HCT116 (cell line): ENCODE data around the gene CARD10. TPM values are rescaled to one million over a fixed set of nuclear protein-coding genes. Genes with fewer than 3 reads are reported as not detected.

Source experiments
- ATAC-seq: fragments of 200-7000 bp; cut with Tn5 transposase; 2 replicates; pipeline ENCODE4 v1.9.1; 2020; ENCODE audit warnings: mild to moderate bottlenecking, moderate library complexity
- BruUV-seq: library from RNA; stranded (reverse); fragments of 400-500 nt; replicated peaks from 2 replicates; lab custom pipeline; 2021; lab: Mats Ljungman, UMichigan
- CTCF ChIA-PET: fragments of 300-600 bp; sonication (Branson Sonifier 250); formaldehyde crosslinking; loops from one replicate; lab custom pipeline; 2021; ENCODE audit warnings: antibody characterized with exemption; lab: Charles Lee
- POLR2A ChIA-PET: fragments of 300-600, 350-600 bp; sonication (Branson Sonifier 250); formaldehyde crosslinking; loops from one replicate; lab custom pipeline; 2021; ENCODE audit warnings: antibody characterized with exemption; lab: Charles Lee
- RAD21 ChIA-PET, 2 experiments: fragments of 300-600 bp; sonication (Branson Sonifier 250); formaldehyde crosslinking; loops; one replicate each; lab custom pipeline; 2023; ENCODE audit warnings: low total read pairs in 2 of 2; ENCODE audit not compliant: uncharacterized antibody in 2 of 2, unreplicated experiment in 2 of 2, low non-redundant PET in 1 of 2; lab: Charles Lee
- DNase-seq: peaks from one replicate; pipeline ENCODE4 v3.0.0-alpha.2; 2010; ENCODE audit warnings: low read depth, low spot score
- H2AFZ ChIP-seq: fragments of 200-600 bp; shearing (Covaris generic), sonication (generic); 2 replicates; pipeline ENCODE4 v1.6.1; 2017; ENCODE audit warnings: low read depth, mixed run types, mixed read lengths, antibody characterized with exemption, low read length; ENCODE audit not compliant: poor library complexity, severe bottlenecking
- H3K27ac ChIP-seq: 2 replicates; pipeline ENCODE4 v1.5.1; 2012; ENCODE audit warnings: low read depth, low read length
- H3K27me3 ChIP-seq: fragments of 200-600 bp; sonication (generic); 2 replicates; pipeline ENCODE4 v1.6.1; 2016; ENCODE audit warnings: mixed run types, low read length, mixed read lengths; ENCODE audit not compliant: insufficient read depth
- H3K36me3 ChIP-seq, 2 experiments: fragments of 200-500 bp in 1 of 2; fragments of 200-600 bp in 1 of 2; sonication (Bioruptor generic) in 1 of 2; sonication (generic) in 1 of 2; 2 replicates each; pipeline versions ENCODE4 v1.5.1 to v1.6.1; 2014 to 2016; ENCODE audit warnings: low read length in 2 of 2, inconsistent platforms in 1 of 2, mixed read lengths in 1 of 2, mixed run types in 1 of 2; ENCODE audit not compliant: insufficient read depth in 2 of 2, control insufficient read depth in 1 of 2
- H3K4me1 ChIP-seq, 2 experiments: fragments of 200-600 bp in 1 of 2; sonication (generic) in 1 of 2; 2 replicates each; pipeline versions ENCODE4 v1.5.1 to v1.6.1; 2012 to 2017; ENCODE audit warnings: low read length in 2 of 2, inconsistent platforms in 1 of 2, mild to moderate bottlenecking in 1 of 2, mixed read lengths in 1 of 2, mixed run types in 1 of 2, moderate library complexity in 1 of 2; ENCODE audit not compliant: insufficient read depth in 2 of 2, control insufficient read depth in 1 of 2
- H3K4me2 ChIP-seq: fragments of 200-600 bp; sonication (generic); 2 replicates; pipeline ENCODE4 v1.6.1; 2017; ENCODE audit warnings: mixed run types, low read length, mixed read lengths
- H3K4me3 ChIP-seq, 2 experiments: fragments of 200-600 bp in 1 of 2; sonication (generic) in 1 of 2; replicated peaks in 1 of 2; 2 replicates each; pipeline ENCODE4 v1.5.1; 2011 to 2016; ENCODE audit warnings: low read length in 2 of 2, control low read depth in 1 of 2, low read depth in 1 of 2, mild to moderate bottlenecking in 1 of 2, mixed read lengths in 1 of 2, mixed run types in 1 of 2
- H3K79me2 ChIP-seq: fragments of 200-600 bp; sonication (generic); 2 replicates; pipeline ENCODE4 v1.6.1; 2017; ENCODE audit warnings: mild to moderate bottlenecking, mixed run types, low read length, moderate library complexity, mixed read lengths; ENCODE audit not compliant: insufficient read depth
- H3K9ac ChIP-seq: fragments of 200-600 bp; sonication (generic); 2 replicates; pipeline ENCODE4 v1.6.1; 2016; ENCODE audit warnings: low read length, mixed read lengths
- H3K9me2 ChIP-seq: fragments of 200-600 bp; sonication (generic), shearing (Covaris generic); 2 replicates; pipeline ENCODE4 v1.6.1; 2017; ENCODE audit warnings: mixed run types, mild to moderate bottlenecking, moderate library complexity; ENCODE audit not compliant: insufficient read depth
- H3K9me3 ChIP-seq, 2 experiments: fragments of 200-500 bp in 1 of 2; fragments of 200-600 bp in 1 of 2; sonication (Bioruptor generic) in 1 of 2; sonication (generic) in 1 of 2; 2 replicates each; pipeline ENCODE4 v1.6.1; 2014 to 2017; ENCODE audit warnings: low read length in 2 of 2, mixed read lengths in 2 of 2, inconsistent platforms in 1 of 2, low read depth in 1 of 2, mild to moderate bottlenecking in 1 of 2, mixed run types in 1 of 2, moderate library complexity in 1 of 2; ENCODE audit not compliant: control insufficient read depth in 1 of 2, insufficient read depth in 1 of 2
- H4K20me1 ChIP-seq: fragments of 200-600 bp; sonication (generic), shearing (Covaris generic); 2 replicates; pipeline ENCODE4 v1.6.1; 2017; ENCODE audit warnings: mixed run types, mild to moderate bottlenecking, moderate library complexity; ENCODE audit not compliant: insufficient read depth
- ATF3 ChIP-seq: IDR thresholded peaks from 2 replicates; pipeline ENCODE4 v1.6.1; 2012
- CBX3 ChIP-seq: IDR thresholded peaks from 2 replicates; pipeline ENCODE4 v1.6.1; 2012; ENCODE audit warnings: low read depth
- CEBPB ChIP-seq: IDR thresholded peaks from 2 replicates; pipeline ENCODE4 v1.6.1; 2012; ENCODE audit warnings: low read depth
- ELF1 ChIP-seq: IDR thresholded peaks from 2 replicates; pipeline ENCODE4 v1.6.1; 2012; ENCODE audit warnings: low read depth, borderline replicate concordance
- EZH2 ChIP-seq: fragments of 200-600 bp; sonication (generic); IDR thresholded peaks from 2 replicates; pipeline ENCODE4 v1.6.1; 2017; ENCODE audit warnings: antibody characterized with exemption, mixed run types
- EZH2phosphoT487 ChIP-seq: fragments of 200-600 bp; IDR thresholded peaks from 2 replicates; pipeline ENCODE4 v1.6.1; 2018; ENCODE audit warnings: antibody characterized with exemption, borderline replicate concordance
- FOSL1 ChIP-seq: IDR thresholded peaks from 2 replicates; pipeline ENCODE4 v1.6.1; 2012; ENCODE audit warnings: low read depth
- JUND ChIP-seq: IDR thresholded peaks from 2 replicates; pipeline ENCODE4 v1.6.1; 2012
- MAX ChIP-seq: IDR thresholded peaks from 2 replicates; pipeline ENCODE4 v1.6.1; 2012
- POLR2A ChIP-seq: IDR thresholded peaks from 2 replicates; pipeline ENCODE4 v1.7.0; 2011; ENCODE audit warnings: borderline replicate concordance; ENCODE audit not compliant: insufficient read depth, insufficient read length; ENCODE audit errors: extremely low read depth
- POLR2AphosphoS5 ChIP-seq: IDR thresholded peaks from 2 replicates; pipeline ENCODE4 v1.6.1; 2011; ENCODE audit warnings: mild to moderate bottlenecking, low read depth, low read length, moderate library complexity
- RAD21 ChIP-seq: IDR thresholded peaks from 2 replicates; pipeline ENCODE4 v1.6.1; 2012; ENCODE audit warnings: low read depth, mild to moderate bottlenecking
- REST ChIP-seq: IDR thresholded peaks from 2 replicates; pipeline ENCODE4 v1.6.1; 2012; ENCODE audit warnings: low read depth
- SP1 ChIP-seq: IDR thresholded peaks from 2 replicates; pipeline ENCODE4 v1.6.1; 2012; ENCODE audit warnings: low read depth
- TCF7L2 ChIP-seq: IDR thresholded peaks from 2 replicates; pipeline ENCODE4 v1.7.0; 2011; ENCODE audit warnings: borderline replicate concordance, inconsistent platforms; ENCODE audit not compliant: insufficient read depth, insufficient read length; ENCODE audit errors: extremely low read depth
- YY1 ChIP-seq: IDR thresholded peaks from 2 replicates; pipeline ENCODE4 v1.6.1; 2011; ENCODE audit warnings: low read length, low read depth, moderate library complexity, mild to moderate bottlenecking; ENCODE audit not compliant: insufficient replicate concordance; ENCODE audit errors: extremely low read depth
- ZBTB33 ChIP-seq: IDR thresholded peaks from 2 replicates; pipeline ENCODE4 v1.6.1; 2011; ENCODE audit warnings: mild to moderate bottlenecking, low read length, moderate library complexity; ENCODE audit not compliant: insufficient replicate concordance; ENCODE audit errors: extremely low read depth
- ZNF274 ChIP-seq: fragments of 200-500 bp; sonication (Bioruptor generic); IDR thresholded peaks from 2 replicates; pipeline ENCODE4 v1.6.1; 2014; ENCODE audit warnings: mild to moderate bottlenecking, low read depth, low read length, inconsistent platforms
- intact Hi-C: fragments of 100-400 bp; cut with micrococcal nuclease; formaldehyde crosslinking; loops from 2 replicates; pipeline ENCODE4 v1.10.0; 2022
- total RNA-seq: library from RNA; stranded (reverse); gene quantifications from one replicate; pipeline ENCODE4 v1.2.1, GENCODE V29; 2021; ENCODE audit not compliant: unreplicated experiment

CARD10 gene
- total RNA-seq, 1 experiment from 2014 or later = 32.0 TPM

DNA sequence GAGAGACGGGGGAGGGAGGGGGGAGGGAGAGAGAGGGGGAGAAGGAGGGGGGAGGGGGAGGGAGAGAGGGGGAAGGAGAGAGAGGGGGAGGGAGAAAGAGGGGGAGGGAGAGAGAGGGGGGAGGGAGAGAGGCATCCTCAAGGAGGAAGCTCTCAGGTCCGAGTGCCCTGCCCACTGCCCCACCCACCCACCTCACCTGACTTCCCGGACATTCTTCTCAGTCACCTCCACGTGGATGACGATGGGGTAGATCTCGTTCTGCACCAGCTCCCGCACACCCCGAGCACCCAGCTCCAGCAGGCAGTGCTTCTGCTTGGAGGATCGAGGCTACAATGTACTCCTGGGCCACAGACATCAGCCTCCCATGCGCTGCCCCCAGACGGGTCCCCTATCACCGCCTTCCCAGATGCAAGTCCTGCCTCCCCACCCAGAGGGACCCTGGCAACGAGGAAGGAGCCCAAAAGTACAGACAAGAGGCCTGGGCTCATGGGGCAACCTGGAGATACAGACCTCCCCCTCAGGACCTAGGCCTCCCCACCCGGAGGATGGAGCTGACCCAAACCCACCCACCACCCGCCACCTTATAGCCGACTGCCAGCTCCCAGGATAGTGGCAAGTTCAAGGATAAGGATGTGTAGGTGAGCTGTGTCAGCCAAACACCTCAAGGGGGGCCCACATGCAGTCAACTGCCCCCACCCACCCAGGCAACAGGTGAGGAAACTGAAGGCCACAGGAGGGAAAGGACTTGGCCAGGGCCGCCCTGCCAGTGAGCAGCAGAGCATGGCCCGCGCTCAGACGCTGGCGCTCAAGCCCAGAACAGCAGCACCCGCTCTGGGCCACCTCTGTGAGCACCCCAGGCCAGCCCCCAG is 27.4 kb downstream of the CARD10 start:
- RAD21 ChIA-PET = no interaction called here
- H3K9me3 ChIP-seq = no peaks in the 10 kb centered on the region
- H3K4me3 ChIP-seq = no peak overlapping the region
- no peak for DNase-seq
- no peak overlapping the region for H3K9ac ChIP-seq
- TF ChIP-seq RAD21 (no peak), TCF7L2 (no peak), YY1 (no peak), POLR2A (no peak), EZH2phosphoT487 (no peak), ZBTB33 (no peak), MAX (no peak), ZNF274 (no peak), CBX3 (no peak), CEBPB (no peak), JUND (no peak), ELF1 (no peak), REST (no peak), EZH2 (no peak), FOSL1 (no peak), SP1 (no peak), ATF3 (no peak), POLR2AphosphoS5 (no peak)
- TF ChIP-seq, all 23 proteins: peak for 0
- Histone ChIP-seq H3K79me2 (no peaks in the 10 kb centered on the region), H3K27me3 (no peaks in the 10 kb centered on the region), H3K4me2 (no peak overlapping the region), H4K20me1 (no peaks in the 10 kb centered on the region), H3K4me1 (peaks cover 6 to 34% of the 10 kb centered on the region in 2 experiments), H3K9me2 (no peaks in the 10 kb centered on the region), H3K36me3 (peaks cover 7 to 20% of the 10 kb centered on the region in 2 experiments; a peak in 3 of 4 replicates), H3K27ac (no peak overlapping the region; the same call in 1 of the 2 replicates), H2AFZ (no peak overlapping the region)
- BruUV-seq = no TSS peak
- no peak for ATAC-seq
- CTCF ChIA-PET = interaction anchor here (1.7 kb wide), 1 partner anchor 20 kb away, joined by 5 read pairs; no protein-coding TSS in a partner anchor
- intact Hi-C loops = no loop called here
- POLR2A ChIA-PET = no interaction called here
